A549 (cell line): ENCODE measurements around the gene ZKSCAN1. TPM values are rescaled to one million over a fixed set of nuclear protein-coding genes. Genes with fewer than 3 reads are reported as not detected.
A peak's percentile ranks its signal among the peaks of the same experiment; 100 is the strongest.

ENCODE experiments used
- ATAC-seq, 2 experiments: fragments of 200-7000 bp in 1 of 2; fragments of >200 bp in 1 of 2; cut with Nextera tagmentation in 1 of 2; cut with Tn5 transposase in 1 of 2; 3 replicates each; pipeline versions ENCODE4 v1.8.0 to v1.9.1; 2018 to 2020; ENCODE audit warnings: mild to moderate bottlenecking in 1 of 2, moderate library complexity in 1 of 2
- CTCF ChIA-PET: fragments of 300-600 bp; sonication (Branson Sonifier 250); formaldehyde crosslinking; extraction: SDS; loops from one replicate; lab custom pipeline; 2021; ENCODE audit warnings: antibody characterized with exemption, inconsistent platforms; lab: Yijun Ruan, JAX
- POLR2A ChIA-PET: fragments of 350-600 bp; formaldehyde crosslinking; extraction: SDS; loops from one replicate; lab custom pipeline; 2021; ENCODE audit warnings: antibody characterized with exemption, inconsistent platforms; lab: Yijun Ruan, JAX
- DNase-seq, 2 experiments: peaks; one replicate each; pipeline versions ENCODE4 v3.0.0 to v3.0.0-alpha.2; 2011 to 2016; ENCODE audit warnings: low read depth in 1 of 2, low spot score in 1 of 2
- FAIRE-seq: peaks from 2 replicates; lab custom pipeline; 2011; peaks lifted over from hg19 to GRCh38; lab: Jason Lieb, UNC
- H3K27ac ChIP-seq, 2 experiments: fragments of >200 bp; sonication (Bioruptor Twin); formaldehyde crosslinking; 3 replicates each; pipeline ENCODE4 v1.5.1; 2016 to 2017
- H3K4me1 ChIP-seq: fragments of >200 bp; sonication (Bioruptor Twin); formaldehyde crosslinking; 3 replicates; pipeline ENCODE4 v1.6.1; 2016
- H3K4me2 ChIP-seq: fragments of >200 bp; sonication (Bioruptor Twin); formaldehyde crosslinking; 3 replicates; pipeline ENCODE4 v1.6.1; 2016
- H3K4me3 ChIP-seq: fragments of >200 bp; sonication (Bioruptor Twin); formaldehyde crosslinking; 3 replicates; pipeline ENCODE4 v1.5.1; 2016
- H3K9me3 ChIP-seq: fragments of >200 bp; sonication (Bioruptor Twin); formaldehyde crosslinking; 3 replicates; pipeline ENCODE4 v1.6.1; 2016
- ATOH8 ChIP-seq: fragments of 250-450 bp; sonication (Bioruptor Pico); IDR thresholded peaks from 2 replicates; pipeline ENCODE4 v1.5.0; 2020; ENCODE audit warnings: low read depth, mild to moderate bottlenecking, moderate library complexity
- CHD4 ChIP-seq: fragments of 200-600 bp; sonication (generic); IDR thresholded peaks from 2 replicates; pipeline ENCODE4 v1.6.1; 2016; ENCODE audit warnings: antibody characterized with exemption, mild to moderate bottlenecking, borderline replicate concordance
- EHF ChIP-seq: fragments of 250-450 bp; sonication (Bioruptor Pico); IDR thresholded peaks from 2 replicates; pipeline ENCODE4 v1.5.0; 2020; ENCODE audit warnings: mild to moderate bottlenecking
- ELK1 ChIP-seq: fragments of 150-350 bp; IDR thresholded peaks from 2 replicates; pipeline ENCODE4 v1.6.1; 2014; ENCODE audit warnings: low read depth, mild to moderate bottlenecking, low read length
- EP300 ChIP-seq, 2 experiments: fragments of >200 bp; sonication (Bioruptor Twin); formaldehyde crosslinking; IDR thresholded peaks; 2 replicates in 1 of 2; 3 replicates in 1 of 2; pipeline ENCODE4 v1.6.1; 2016 to 2017
- ESRRA ChIP-seq: fragments of 150-350 bp; IDR thresholded peaks from 2 replicates; pipeline ENCODE4 v1.6.1; 2014; ENCODE audit warnings: mild to moderate bottlenecking, low read length, borderline replicate concordance
- FOSB ChIP-seq: fragments of 250-450 bp; sonication (Bioruptor Pico); IDR thresholded peaks from 2 replicates; pipeline ENCODE4 v1.5.0; 2020; ENCODE audit warnings: mild to moderate bottlenecking, moderate library complexity
- FOSL2 ChIP-seq, 2 experiments: fragments of 450-650 bp in 1 of 2; fragments of >200 bp in 1 of 2; sonication (Bioruptor Twin) in 1 of 2; formaldehyde crosslinking; IDR thresholded peaks; 2 replicates each; pipeline versions ENCODE4 v1.5.0 to v1.6.1; 2016 to 2020; ENCODE audit warnings: mild to moderate bottlenecking in 1 of 2, moderate library complexity in 1 of 2
- GATA3 ChIP-seq: IDR thresholded peaks from 2 replicates; pipeline ENCODE4 v1.6.1; 2012; ENCODE audit warnings: borderline replicate concordance
- HDAC2 ChIP-seq: fragments of 200-600 bp; sonication (generic); IDR thresholded peaks from 2 replicates; pipeline ENCODE4 v1.6.1; 2016
- HES2 ChIP-seq: fragments of >200 bp; sonication (Bioruptor Twin); formaldehyde crosslinking; IDR thresholded peaks from 2 replicates; pipeline ENCODE4 v1.6.1; 2016
- HOXA7 ChIP-seq: fragments of 250-450 bp; sonication (Bioruptor Pico); IDR thresholded peaks from 2 replicates; pipeline ENCODE4 v1.5.0; 2020; ENCODE audit warnings: mild to moderate bottlenecking, moderate library complexity
- HOXB13 ChIP-seq: fragments of 250-450 bp; sonication (Bioruptor Pico); IDR thresholded peaks from 2 replicates; pipeline ENCODE4 v1.5.0; 2020; ENCODE audit warnings: low read depth, mild to moderate bottlenecking, moderate library complexity
- HOXB5 ChIP-seq: fragments of 250-450 bp; sonication (Bioruptor Pico); IDR thresholded peaks from 2 replicates; pipeline ENCODE4 v1.5.0; 2020; ENCODE audit warnings: mild to moderate bottlenecking, moderate library complexity
- JUNB ChIP-seq: fragments of >200 bp; sonication (Bioruptor Twin); formaldehyde crosslinking; IDR thresholded peaks from 2 replicates; pipeline ENCODE4 v1.6.1; 2016
- POLR2AphosphoS2 ChIP-seq: conservative IDR thresholded peaks from 2 replicates; pipeline ENCODE4 v1.6.1; 2012; ENCODE audit warnings: low read length, improper control_type of control experiment, inconsistent platforms
- RAD21 ChIP-seq, 2 experiments: fragments of >200 bp in 1 of 2; sonication (Bioruptor Twin) in 1 of 2; formaldehyde crosslinking in 1 of 2; IDR thresholded peaks in 1 of 2; conservative IDR thresholded peaks in 1 of 2; 2 replicates in 1 of 2; 3 replicates in 1 of 2; pipeline ENCODE4 v1.6.1; 2012 to 2018; ENCODE audit warnings: inconsistent platforms in 1 of 2
- RARB ChIP-seq: fragments of 250-450 bp; sonication (Bioruptor Pico); IDR thresholded peaks from 2 replicates; pipeline ENCODE4 v1.8.0; 2021; ENCODE audit warnings: mild to moderate bottlenecking, moderate library complexity
- REST ChIP-seq: fragments of 200-600 bp; sonication (generic); IDR thresholded peaks from 2 replicates; pipeline ENCODE4 v1.6.1; 2016; ENCODE audit warnings: antibody characterized with exemption, mild to moderate bottlenecking, moderate library complexity
- RFX5 ChIP-seq: fragments of 450-650 bp; IDR thresholded peaks from 2 replicates; pipeline ENCODE4 v1.7.1; 2014; ENCODE audit warnings: antibody characterized with exemption, mild to moderate bottlenecking, moderate library complexity
- RNF2 ChIP-seq: fragments of 200-600 bp; sonication (generic); IDR thresholded peaks from 2 replicates; pipeline ENCODE4 v1.6.1; 2016; ENCODE audit warnings: low read depth, mild to moderate bottlenecking, antibody characterized with exemption, moderate library complexity, borderline replicate concordance
- TFCP2L1 ChIP-seq: fragments of 250-450 bp; sonication (Bioruptor Pico); IDR thresholded peaks from 2 replicates; pipeline ENCODE4 v1.5.0; 2021; ENCODE audit warnings: mild to moderate bottlenecking
- USF2 ChIP-seq: fragments of 450-650 bp; IDR thresholded peaks from 2 replicates; pipeline ENCODE4 v1.6.1; 2014; ENCODE audit warnings: antibody characterized with exemption
- ZC3H11A ChIP-seq: fragments of 450-650 bp; IDR thresholded peaks from 2 replicates; pipeline ENCODE4 v1.6.1; 2014; ENCODE audit warnings: antibody characterized with exemption, mild to moderate bottlenecking
- ZNF302 ChIP-seq: fragments of 250-450 bp; sonication (Bioruptor Pico); IDR thresholded peaks from 2 replicates; pipeline ENCODE4 v1.9.0; 2021; ENCODE audit warnings: inconsistent platforms, mild to moderate bottlenecking, moderate library complexity
- WGBS: methylation state at CpG from one replicate; pipeline ENCODE4 v1.1.6; 2017; ENCODE audit errors: missing lambda C conversion rate; 5-methylcytosine and 5-hydroxymethylcytosine counted together
- polyA plus RNA-seq, 4 experiments: library from polyadenylated mRNA; depleted of rRNA in 3 of 4; stranded (reverse); fragments of >200 nt; fragmentation: RNase III in 1 of 4; extraction: RNeasy Plus Mini Kit Qiagen cat#74134 plus additional on column Dnase treatment in 1 of 4; gene quantifications; 2 replicates in 3 of 4; 3 replicates in 1 of 4; pipeline ENCODE4 v1.2.3, GENCODE V29; 2011 to 2017

The ZKSCAN1 gene
- polyA plus RNA-seq, 2 of the 4 experiments (the other 2 are of a cell fraction): 11.4 to 23.9 TPM

GRCh38 chr7:100003711-100004661, 11.4 kb upstream of the ZKSCAN1 start:
- ChIA-PET CTCF (interaction anchor here (0.9 to 21.2 kb wide), 5 partner anchors 11 to 127 kb away, joined by 3 to 155 read pairs (median 5); no protein-coding TSS in a partner anchor), POLR2A (interaction anchor here (1.5 kb wide), 1 partner anchor 11 kb away, joined by 4 read pairs; the partner anchor contains the start of gene ZKSCAN1)
- peak; percentile 48 to 90; a peak in 4 of 6 replicates for ATAC-seq
- no peak for FAIRE-seq
- H3K27ac ChIP-seq: peak overlapping the region in 1 of 2 experiments; percentile 41; a peak in 4 of 6 replicates
- no peaks in the 10 kb centered on the region for H3K9me3 ChIP-seq
- DNase-seq: peak in 1 of 2 experiments; percentile 77
- H3K4me1 ChIP-seq: 0 out of 3 replicates have a peak, but pooled peaks cover 3% of the 10 kb centered on the region
- no peak overlapping the region for H3K4me3 ChIP-seq
- peak overlapping the region; percentile 27; the same call in 2 of the 3 replicates for H3K4me2 ChIP-seq
- TF ChIP-seq POLR2AphosphoS2 (no peak), HDAC2 (no peak), HES2 (no peak), USF2 (no peak), ELK1 (no peak), FOSB (no peak), REST (no peak), HOXA7 (CRISPR knock-in tag) (no peak), EP300 (IDR thresholded peaks at IDR 0.05) (no peak), ESRRA (no peak), JUNB (no peak), RARB (CRISPR knock-in tag) (no peak), HOXB13 (CRISPR knock-in tag) (no peak), TFCP2L1 (CRISPR knock-in tag) (no peak), ATOH8 (CRISPR knock-in tag) (no peak)
- WGBS: 39% methylated on average over 14 of the region's 14 CpGs

- FAIRE-seq: no peak
- CTCF ChIA-PET: interaction anchor here (1.2 to 21.2 kb wide), 2 partner anchors 15 to 72 kb away, joined by 3 to 155 read pairs; no protein-coding TSS in a partner anchor
- POLR2A ChIA-PET: no interaction called here
- H3K27ac ChIP-seq: no peak overlapping the region
- H3K9me3 ChIP-seq: no peaks in the 10 kb centered on the region
- no peak for DNase-seq
- H3K4me3 ChIP-seq: no peak overlapping the region
- no peak overlapping the region for H3K4me2 ChIP-seq
- 49% methylated on average over 3 of the region's 3 CpGs for WGBS
- ATAC-seq: no peak
- 0 out of 3 replicates have a peak, but pooled peaks cover 3% of the 10 kb centered on the region for H3K4me1 ChIP-seq
- no peak for TF ChIP-seq ZC3H11A
- TF ChIP-seq FOSL2 (IDR thresholded peaks at IDR 0.05): no peak
- no peak for TF ChIP-seq FOSL2 (CRISPR knock-in tag; IDR thresholded peaks at IDR 0.05)
- no peak for TF ChIP-seq HOXB5 (CRISPR knock-in tag)
- no peak for TF ChIP-seq TFCP2L1 (CRISPR knock-in tag)
- no peak for TF ChIP-seq ZNF302 (CRISPR knock-in tag)
- no peak for TF ChIP-seq RAD21 (conservative IDR thresholded peaks at IDR 0.05 in 1 of 2, IDR thresholded peaks at IDR 0.05 in 1 of 2)
- no peak for TF ChIP-seq RFX5
- TF ChIP-seq HOXA7 (CRISPR knock-in tag): no peak
- TF ChIP-seq GATA3: no peak
- TF ChIP-seq CHD4: no peak
- no peak for TF ChIP-seq EHF (CRISPR knock-in tag)
- no peak for TF ChIP-seq RNF2
- no peak for TF ChIP-seq ATOH8 (CRISPR knock-in tag)
- no peak for TF ChIP-seq ELK1
Observed at GRCh38 chr7:100007887-100008286, 7.5 kb upstream of the ZKSCAN1 start.
